ENCODE data around the gene RBCK1. TPM values are rescaled to one million over a fixed set of nuclear protein-coding genes. Genes with fewer than 3 reads are reported as not detected.

RBCK1 gene
- total RNA-seq, 1 experiment from 2014 or later = 115 TPM

DNA sequence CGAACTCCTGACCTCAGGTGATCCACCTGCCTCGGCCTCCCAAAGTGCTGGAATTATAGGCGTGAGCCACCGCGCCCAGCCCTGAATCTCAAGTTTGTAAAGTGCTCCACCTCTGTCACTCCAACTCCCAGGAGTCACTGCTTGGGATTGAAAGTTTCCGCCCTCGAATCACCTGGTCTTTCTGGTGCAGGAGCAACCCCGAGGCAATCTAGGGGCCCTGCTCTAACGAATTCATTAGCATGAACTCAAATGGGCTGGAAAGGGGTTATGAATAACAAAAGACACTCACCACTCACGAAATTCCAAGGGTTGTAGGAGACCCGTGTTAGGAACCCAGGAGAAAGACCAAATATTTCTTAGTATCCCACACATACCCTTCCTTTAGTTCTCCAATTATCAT lies 26.1 kb downstream of the RBCK1 start:
- H3K27ac ChIP-seq (ENCODE audit: low read length) = no peak overlapping the region
- H4K20me1 ChIP-seq (ENCODE audit: low read length) = no peaks in the 10 kb centered on the region
- TF ChIP-seq EZH2 (IDR thresholded peaks at IDR 0.05; ENCODE audit: low read length, unreplicated experiment) = no peak
- no peak for TF ChIP-seq EZH2phosphoT487 (IDR thresholded peaks at IDR 0.05; ENCODE audit: borderline replicate concordance, low read length)
- H3K79me2 ChIP-seq (ENCODE audit: low read length) = no peaks in the 10 kb centered on the region
- H3K27me3 ChIP-seq (ENCODE audit: low read length) = no peaks in the 10 kb centered on the region
- intact Hi-C loops (cut with micrococcal nuclease) = no loop called here
- peaks cover 26% of the 10 kb centered on the region for H3K36me3 ChIP-seq (ENCODE audit: low read depth, low read length)
- ChIA-PET POLR2A (ENCODE audit: unreplicated experiment) (no interaction called here), CTCF (interaction anchor here (0.6 kb wide), 1 partner anchor 54 kb away, joined by 9 read pairs; the partner anchor contains the start of gene TRIB3)
- BruUV-seq (replicated peaks) = no TSS peak
- ATAC-seq = no peak
- no peaks in the 10 kb centered on the region for H3K9me3 ChIP-seq (ENCODE audit: low read length)
- no peaks in the 10 kb centered on the region for H3K4me1 ChIP-seq (ENCODE audit: insufficient read depth, low read length)
- no peak overlapping the region for H3K4me2 ChIP-seq (ENCODE audit: low read length)
- peaks cover 3% of the 10 kb centered on the region for H3F3A ChIP-seq (ENCODE audit: low read length, unreplicated experiment)
- H2AFZ ChIP-seq (ENCODE audit: low read length) = no peak overlapping the region
- H3K9ac ChIP-seq (ENCODE audit: low read length) = no peak overlapping the region
- DNase-seq = no peak
- H3K9me2 ChIP-seq (replicated peaks; ENCODE audit: low read length) = no peaks in the 10 kb centered on the region
- H3K4me3 ChIP-seq (ENCODE audit: low read length) = no peak overlapping the region

DNA sequence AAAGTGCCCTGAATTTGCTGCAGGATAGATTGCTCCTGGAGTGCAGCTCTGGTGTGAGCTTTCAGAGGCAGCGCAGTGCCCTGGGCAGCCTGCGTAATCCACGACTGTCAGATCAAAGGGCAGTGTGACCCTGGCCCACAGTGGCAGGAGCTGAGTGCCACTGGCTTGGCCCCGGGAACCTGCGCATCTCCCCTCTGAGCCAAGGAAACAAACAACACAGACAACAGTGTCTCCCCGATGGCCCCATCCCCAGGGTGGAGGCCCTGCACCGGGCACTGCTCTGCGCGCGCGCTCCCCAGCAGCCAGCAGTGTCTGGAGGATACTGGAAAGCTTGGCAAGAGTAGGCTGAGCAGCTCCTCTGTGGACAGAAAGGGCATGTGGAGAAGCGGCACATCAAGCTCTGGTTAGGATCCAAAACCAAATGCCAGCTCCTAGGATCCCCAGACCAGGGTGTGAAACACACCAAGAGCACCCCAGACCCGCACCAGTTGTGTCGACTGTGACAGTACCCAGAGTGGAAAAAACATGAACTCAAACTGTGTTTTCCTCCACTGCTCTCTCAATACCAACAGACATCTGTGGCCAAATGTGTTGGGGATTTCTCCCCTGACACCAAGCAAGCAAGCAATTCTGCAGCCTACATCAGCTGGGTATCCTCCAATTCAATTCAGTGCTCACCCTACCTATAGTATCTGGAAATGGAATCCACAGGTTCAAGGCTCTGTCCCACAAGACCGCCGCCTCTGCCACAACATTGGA lies 26.7 kb downstream of the RBCK1 start:
- Histone ChIP-seq H3K4me1 (ENCODE audit: insufficient read depth, low read length) (no peaks in the 10 kb centered on the region), H3K27me3 (ENCODE audit: low read length) (no peaks in the 10 kb centered on the region), H3K4me3 (ENCODE audit: low read length) (no peak overlapping the region), H4K20me1 (ENCODE audit: low read length) (no peaks in the 10 kb centered on the region), H3K9ac (ENCODE audit: low read length) (no peak overlapping the region), H3K27ac (ENCODE audit: low read length) (no peak overlapping the region), H2AFZ (ENCODE audit: low read length) (no peak overlapping the region), H3F3A (ENCODE audit: low read length, unreplicated experiment) (peaks cover 3% of the 10 kb centered on the region), H3K9me3 (ENCODE audit: low read length) (no peaks in the 10 kb centered on the region), H3K36me3 (ENCODE audit: low read depth, low read length) (peaks cover 27% of the 10 kb centered on the region), H3K9me2 (replicated peaks; ENCODE audit: low read length) (no peaks in the 10 kb centered on the region), H3K4me2 (ENCODE audit: low read length) (no peak overlapping the region), H3K79me2 (ENCODE audit: low read length) (no peaks in the 10 kb centered on the region)
- intact Hi-C loops (cut with micrococcal nuclease) = no loop called here
- TF ChIP-seq EZH2 (IDR thresholded peaks at IDR 0.05; ENCODE audit: low read length, unreplicated experiment) (no peak), EZH2phosphoT487 (IDR thresholded peaks at IDR 0.05; ENCODE audit: borderline replicate concordance, low read length) (no peak)
- TF ChIP-seq, protein P1, sequence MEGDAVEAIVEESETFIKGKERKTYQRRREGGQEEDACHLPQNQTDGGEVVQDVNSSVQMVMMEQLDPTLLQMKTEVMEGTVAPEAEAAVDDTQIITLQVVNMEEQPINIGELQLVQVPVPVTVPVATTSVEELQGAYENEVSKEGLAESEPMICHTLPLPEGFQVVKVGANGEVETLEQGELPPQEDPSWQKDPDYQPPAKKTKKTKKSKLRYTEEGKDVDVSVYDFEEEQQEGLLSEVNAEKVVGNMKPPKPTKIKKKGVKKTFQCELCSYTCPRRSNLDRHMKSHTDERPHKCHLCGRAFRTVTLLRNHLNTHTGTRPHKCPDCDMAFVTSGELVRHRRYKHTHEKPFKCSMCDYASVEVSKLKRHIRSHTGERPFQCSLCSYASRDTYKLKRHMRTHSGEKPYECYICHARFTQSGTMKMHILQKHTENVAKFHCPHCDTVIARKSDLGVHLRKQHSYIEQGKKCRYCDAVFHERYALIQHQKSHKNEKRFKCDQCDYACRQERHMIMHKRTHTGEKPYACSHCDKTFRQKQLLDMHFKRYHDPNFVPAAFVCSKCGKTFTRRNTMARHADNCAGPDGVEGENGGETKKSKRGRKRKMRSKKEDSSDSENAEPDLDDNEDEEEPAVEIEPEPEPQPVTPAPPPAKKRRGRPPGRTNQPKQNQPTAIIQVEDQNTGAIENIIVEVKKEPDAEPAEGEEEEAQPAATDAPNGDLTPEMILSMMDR (conservative IDR thresholded peaks at IDR 0.05; ENCODE audit: low read depth, low read length) = no peak
- no TSS peak for BruUV-seq (replicated peaks)
- ChIA-PET CTCF (interaction anchor here (0.6 kb wide), 1 partner anchor 55 kb away, joined by 9 read pairs; the partner anchor contains the start of gene TRIB3), POLR2A (ENCODE audit: unreplicated experiment) (no interaction called here)
- ATAC-seq (no peak; the same call in 1 of the 2 replicates), DNase-seq (no peak)

GRCh38 chr20:435558-435957 lies 27.5 kb downstream of the RBCK1 start:
- CTCF ChIA-PET = no interaction called here

More at GRCh38 chr20:435558-435957, 27.5 kb downstream of the RBCK1 start:
- no peak overlapping the region for H3K9ac ChIP-seq (ENCODE audit: low read length)
- no peaks in the 10 kb centered on the region for H3K9me2 ChIP-seq (replicated peaks; ENCODE audit: low read length)
- TF ChIP-seq, protein P1 (conservative IDR thresholded peaks at IDR 0.05; ENCODE audit: low read depth, low read length) = no peak
- no peak for TF ChIP-seq EZH2 (IDR thresholded peaks at IDR 0.05; ENCODE audit: low read length, unreplicated experiment)
- TF ChIP-seq EZH2phosphoT487 (IDR thresholded peaks at IDR 0.05; ENCODE audit: borderline replicate concordance, low read length) = no peak
- DNase-seq (no peak), ATAC-seq (no peak)
- H3K4me3 ChIP-seq (ENCODE audit: low read length) = no peak overlapping the region
- H4K20me1 ChIP-seq (ENCODE audit: low read length) = no peaks in the 10 kb centered on the region
- no peaks in the 10 kb centered on the region for H3K27me3 ChIP-seq (ENCODE audit: low read length)
- BruUV-seq (replicated peaks) = no TSS peak
- peaks cover 3% of the 10 kb centered on the region for H3F3A ChIP-seq (ENCODE audit: low read length, unreplicated experiment)
- H3K27ac ChIP-seq (ENCODE audit: low read length) = no peak overlapping the region
- no peaks in the 10 kb centered on the region for H3K4me1 ChIP-seq (ENCODE audit: insufficient read depth, low read length)
- H3K36me3 ChIP-seq (ENCODE audit: low read depth, low read length) = peaks cover 34% of the 10 kb centered on the region
- no peak overlapping the region for H2AFZ ChIP-seq (ENCODE audit: low read length)
- POLR2A ChIA-PET (ENCODE audit: unreplicated experiment) = no interaction called here
- no peaks in the 10 kb centered on the region for H3K9me3 ChIP-seq (ENCODE audit: low read length)
- intact Hi-C loops (cut with micrococcal nuclease) = no loop called here
- H3K79me2 ChIP-seq (ENCODE audit: low read length) = no peaks in the 10 kb centered on the region
- H3K4me2 ChIP-seq (ENCODE audit: low read length) = no peak overlapping the region
